Neural cell (in vitro differentiated cells): ENCODE data around the gene SIRPG. TPM values are rescaled to one million over a fixed set of nuclear protein-coding genes. Genes with fewer than 3 reads are reported as not detected.

Experiments
- H2AFZ ChIP-seq: fragments of 200-600, 300-800 bp; sonication (generic), shearing (Covaris generic); 2 replicates; pipeline ENCODE4 v1.6.0; 2014; ENCODE audit warnings: low read depth, mild to moderate bottlenecking, antibody characterized with exemption, low read length, moderate library complexity
- H3F3A ChIP-seq: fragments of 200-600 bp; shearing (Covaris generic); 2 replicates; pipeline ENCODE4 v1.6.1; 2016; ENCODE audit warnings: mild to moderate bottlenecking, moderate library complexity, mixed read lengths, antibody characterized with exemption, low read length; ENCODE audit not compliant: insufficient read depth, poor library complexity, severe bottlenecking
- H3K27ac ChIP-seq: fragments of 200-600, 300-800 bp; sonication (generic), shearing (Covaris generic); 2 replicates; pipeline ENCODE4 v1.5.1; 2014; ENCODE audit warnings: mild to moderate bottlenecking, low read length, moderate library complexity
- H3K27me3 ChIP-seq: fragments of 300-800, 200-600 bp; sonication (generic), shearing (Covaris generic); 2 replicates; pipeline ENCODE4 v1.6.0; 2014; ENCODE audit warnings: mild to moderate bottlenecking, low read depth, low read length, moderate library complexity; ENCODE audit not compliant: insufficient read depth
- H3K36me3 ChIP-seq: fragments of 300-800, 200-600 bp; sonication (generic), shearing (Covaris generic); 2 replicates; pipeline ENCODE4 v1.5.1; 2014; ENCODE audit warnings: mild to moderate bottlenecking, antibody characterized with exemption, low read length, moderate library complexity; ENCODE audit not compliant: insufficient read depth
- H3K4me2 ChIP-seq: fragments of 300-800, 200-600 bp; sonication (generic), shearing (Covaris generic); 2 replicates; pipeline ENCODE4 v1.6.0; 2014; ENCODE audit warnings: mild to moderate bottlenecking, low read length
- H3K4me3 ChIP-seq: fragments of 300-800, 200-600 bp; sonication (generic), shearing (Covaris generic); 2 replicates; pipeline ENCODE4 v1.5.1; 2014; ENCODE audit warnings: mild to moderate bottlenecking, low read length, moderate library complexity
- H3K79me2 ChIP-seq: fragments of 200-600 bp; shearing (Covaris generic); replicated peaks from 2 replicates; pipeline ENCODE4 v1.6.0; 2014; ENCODE audit warnings: mild to moderate bottlenecking, low read length, moderate library complexity; ENCODE audit not compliant: insufficient read depth
- H3K9ac ChIP-seq: fragments of 300-800, 200-600 bp; sonication (generic), shearing (Covaris generic); 2 replicates; pipeline ENCODE4 v1.6.1; 2016; ENCODE audit warnings: mild to moderate bottlenecking, low read length, mixed read lengths
- H3K9me2 ChIP-seq: fragments of 200-600 bp; shearing (Covaris generic); 2 replicates; pipeline ENCODE4 v1.6.1; 2016; ENCODE audit warnings: mild to moderate bottlenecking, low read length, mixed read lengths; ENCODE audit not compliant: insufficient read depth
- H3K9me3 ChIP-seq: fragments of 200-600, 300-800 bp; sonication (generic), shearing (Covaris generic); 2 replicates; pipeline ENCODE4 v1.6.1; 2016; ENCODE audit warnings: mild to moderate bottlenecking, mixed run types, low read length, moderate library complexity, mixed read lengths
- H4K20me1 ChIP-seq: fragments of 200-600 bp; shearing (Covaris generic); 2 replicates; pipeline ENCODE4 v1.6.1; 2016; ENCODE audit warnings: mild to moderate bottlenecking, mixed run types; ENCODE audit not compliant: insufficient read depth
- EP300 ChIP-seq: fragments of 450-650 bp; conservative IDR thresholded peaks from 2 replicates; pipeline ENCODE4 v1.6.1; 2014; ENCODE audit warnings: antibody characterized with exemption, mild to moderate bottlenecking, moderate library complexity; ENCODE audit not compliant: poor library complexity, severe bottlenecking
- EZH2 ChIP-seq: fragments of 200-600, 300-800 bp; shearing (Covaris generic), sonication (generic); IDR thresholded peaks from 2 replicates; pipeline ENCODE4 v1.6.1; 2014; ENCODE audit warnings: antibody characterized with exemption, low read length, borderline replicate concordance, mild to moderate bottlenecking; ENCODE audit not compliant: insufficient read depth, poor library complexity, severe bottlenecking
- MXI1 ChIP-seq: fragments of 450-650 bp; conservative IDR thresholded peaks from 2 replicates; pipeline ENCODE4 v1.6.1; 2014; ENCODE audit warnings: antibody characterized with exemption, mild to moderate bottlenecking; ENCODE audit not compliant: poor library complexity, severe bottlenecking
- POLR2AphosphoS5 ChIP-seq: IDR thresholded peaks from 2 replicates; pipeline ENCODE4 v1.6.1; 2012
- RAD21 ChIP-seq: fragments of 450-650 bp; conservative IDR thresholded peaks from 2 replicates; pipeline ENCODE4 v1.6.1; 2014; ENCODE audit warnings: antibody characterized with exemption, mild to moderate bottlenecking, moderate library complexity
- REST ChIP-seq: IDR thresholded peaks from 2 replicates; pipeline ENCODE4 v1.6.1; 2012; ENCODE audit warnings: borderline replicate concordance
- SMC3 ChIP-seq: fragments of 450-650 bp; conservative IDR thresholded peaks from 2 replicates; pipeline ENCODE4 v1.6.1; 2014; ENCODE audit warnings: antibody characterized with exemption, mild to moderate bottlenecking, moderate library complexity; ENCODE audit not compliant: poor library complexity
- TAF1 ChIP-seq: IDR thresholded peaks from 2 replicates; pipeline ENCODE4 v1.6.1; 2012; ENCODE audit warnings: low read depth
- polyA plus RNA-seq: library from polyadenylated mRNA; depleted of rRNA; stranded (reverse); fragments of >200 nt; gene quantifications from 2 replicates; pipeline ENCODE4 v1.2.3, GENCODE V29; 2014
- TF ChIP-seq, protein P1 (sequence below): fragments of 450-650 bp; IDR thresholded peaks from 2 replicates; pipeline ENCODE4 v1.5.1; 2014; ENCODE audit warnings: antibody characterized with exemption, mild to moderate bottlenecking, moderate library complexity; ENCODE audit not compliant: poor library complexity, severe bottlenecking

SIRPG gene
- polyA plus RNA-seq, 1 donor from 2014 or later, result not detected

GRCh38 chr20:1667502-1668085 lies 10.0 kb upstream of the SIRPG start:
- Histone ChIP-seq H3F3A (no peaks in the 10 kb centered on the region), H3K27me3 (no peaks in the 10 kb centered on the region), H3K27ac (no peak overlapping the region), H3K79me2 (no peaks in the 10 kb centered on the region), H3K4me3 (no peak overlapping the region), H3K9me3 (no peaks in the 10 kb centered on the region), H3K9ac (no peak overlapping the region), H4K20me1 (no peaks in the 10 kb centered on the region), H3K4me2 (no peak overlapping the region), H3K9me2 (no peaks in the 10 kb centered on the region), H3K36me3 (no peaks in the 10 kb centered on the region), H2AFZ (no peak overlapping the region)
- TF ChIP-seq EZH2 (no peak), SMC3 (no peak), POLR2AphosphoS5 (no peak), EP300 (no peak), TAF1 (no peak), REST (no peak), MXI1 (no peak), RAD21 (no peak)
- TF ChIP-seq, protein P1, sequence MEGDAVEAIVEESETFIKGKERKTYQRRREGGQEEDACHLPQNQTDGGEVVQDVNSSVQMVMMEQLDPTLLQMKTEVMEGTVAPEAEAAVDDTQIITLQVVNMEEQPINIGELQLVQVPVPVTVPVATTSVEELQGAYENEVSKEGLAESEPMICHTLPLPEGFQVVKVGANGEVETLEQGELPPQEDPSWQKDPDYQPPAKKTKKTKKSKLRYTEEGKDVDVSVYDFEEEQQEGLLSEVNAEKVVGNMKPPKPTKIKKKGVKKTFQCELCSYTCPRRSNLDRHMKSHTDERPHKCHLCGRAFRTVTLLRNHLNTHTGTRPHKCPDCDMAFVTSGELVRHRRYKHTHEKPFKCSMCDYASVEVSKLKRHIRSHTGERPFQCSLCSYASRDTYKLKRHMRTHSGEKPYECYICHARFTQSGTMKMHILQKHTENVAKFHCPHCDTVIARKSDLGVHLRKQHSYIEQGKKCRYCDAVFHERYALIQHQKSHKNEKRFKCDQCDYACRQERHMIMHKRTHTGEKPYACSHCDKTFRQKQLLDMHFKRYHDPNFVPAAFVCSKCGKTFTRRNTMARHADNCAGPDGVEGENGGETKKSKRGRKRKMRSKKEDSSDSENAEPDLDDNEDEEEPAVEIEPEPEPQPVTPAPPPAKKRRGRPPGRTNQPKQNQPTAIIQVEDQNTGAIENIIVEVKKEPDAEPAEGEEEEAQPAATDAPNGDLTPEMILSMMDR, result no peak

- TF ChIP-seq TAF1 (no peak), RAD21 (no peak), REST (no peak), MXI1 (no peak), POLR2AphosphoS5 (no peak), EP300 (no peak), EZH2 (no peak), SMC3 (no peak)
- TF ChIP-seq, protein P1, result no peak
- H3K36me3 ChIP-seq, result no peaks in the 10 kb centered on the region
- H2AFZ ChIP-seq, result no peak overlapping the region
- H3K79me2 ChIP-seq, result no peaks in the 10 kb centered on the region
- no peaks in the 10 kb centered on the region for H3K9me3 ChIP-seq
- H3K9me2 ChIP-seq, result no peaks in the 10 kb centered on the region
- H3K4me3 ChIP-seq, result no peak overlapping the region
- no peak overlapping the region for H3K4me2 ChIP-seq
- no peak overlapping the region for H3K9ac ChIP-seq
- H3F3A ChIP-seq, result no peaks in the 10 kb centered on the region
- no peaks in the 10 kb centered on the region for H3K27me3 ChIP-seq
- H4K20me1 ChIP-seq, result no peaks in the 10 kb centered on the region
- no peak overlapping the region for H3K27ac ChIP-seq
These were observed 9.2 kb upstream of the SIRPG start for GRCh38 chr20:1666802-1667201.
